Endodermal cell (in vitro differentiated cells): ENCODE results near the gene AP3S2. TPM values are rescaled to one million over a fixed set of nuclear protein-coding genes. Genes with fewer than 3 reads are reported as not detected.

Experiments used
- DNase-seq: peaks from one replicate; pipeline ENCODE4 v3.0.0-alpha.2; 2017
- H3K27ac ChIP-seq: 2 replicates; pipeline ENCODE4 v1.5.1; 2013; ENCODE audit warnings: mild to moderate bottlenecking, low read depth, low read length, moderate library complexity
- H3K27me3 ChIP-seq: 2 replicates; pipeline ENCODE4 v1.6.1; 2013; ENCODE audit warnings: mild to moderate bottlenecking, low read length, moderate library complexity; ENCODE audit not compliant: insufficient read depth, control insufficient read depth, poor library complexity, severe bottlenecking
- H3K36me3 ChIP-seq: 2 replicates; pipeline ENCODE4 v1.7.0; 2013; ENCODE audit warnings: mild to moderate bottlenecking, low read length, moderate library complexity; ENCODE audit not compliant: control insufficient read depth, insufficient read depth
- H3K4me1 ChIP-seq: one replicate; pipeline ENCODE4 v1.7.0; 2013; ENCODE audit warnings: low read length; ENCODE audit not compliant: control insufficient read depth, insufficient read depth
- H3K4me3 ChIP-seq: 2 replicates; pipeline ENCODE4 v1.5.1; 2013; ENCODE audit warnings: mild to moderate bottlenecking, low read length, moderate library complexity
- H3K9ac ChIP-seq: 2 replicates; pipeline ENCODE4 v1.6.1; 2013; ENCODE audit warnings: mild to moderate bottlenecking, low read length, moderate library complexity; ENCODE audit not compliant: poor library complexity, severe bottlenecking; ENCODE audit errors: extremely low read depth
- H3K9me3 ChIP-seq: 2 replicates; pipeline ENCODE4 v1.6.1; 2013; ENCODE audit warnings: mild to moderate bottlenecking, low read length, moderate library complexity; ENCODE audit not compliant: control insufficient read depth
- H3K27ac Mint-ChIP-seq: 2 replicates; pipeline ENCODE4 v1.8.0; 2020; ENCODE audit warnings: mixed read lengths
- H3K27me3 Mint-ChIP-seq: 2 replicates; pipeline ENCODE4 v1.8.0; 2021; ENCODE audit warnings: mild to moderate bottlenecking, mixed read lengths; ENCODE audit not compliant: insufficient read depth
- H3K36me3 Mint-ChIP-seq: 2 replicates; pipeline ENCODE4 v1.8.0; 2020; ENCODE audit warnings: low read depth, mixed read lengths
- H3K4me1 Mint-ChIP-seq: 2 replicates; pipeline ENCODE4 v1.8.0; 2020; ENCODE audit warnings: mixed read lengths
- H3K4me3 Mint-ChIP-seq: 2 replicates; pipeline ENCODE4 v1.8.0; 2020; ENCODE audit warnings: mild to moderate bottlenecking, moderate library complexity, mixed read lengths
- H3K9me3 Mint-ChIP-seq: 2 replicates; pipeline ENCODE4 v1.8.0; 2020; ENCODE audit warnings: mild to moderate bottlenecking, mixed read lengths
- CTCF ChIP-seq: fragments of 200-600 bp; sonication (generic); conservative IDR thresholded peaks from 2 replicates; pipeline ENCODE4 v1.5.0; 2021; ENCODE audit warnings: antibody characterized with exemption, mild to moderate bottlenecking
- WGBS, 2 experiments: methylation state at CpG; one replicate each; pipeline versions ENCODE4 v1.1.5 to v1.1.7; 2013; ENCODE audit warnings: missing lambda C conversion rate in 2 of 2, mixed read lengths in 1 of 2; ENCODE audit not compliant: insufficient coverage in 1 of 2, insufficient read length in 1 of 2; 5-methylcytosine and 5-hydroxymethylcytosine counted together
- total RNA-seq, 2 donors: library from RNA; stranded (reverse); fragmentation: NEBNext Ultra II Directional in 1 of 2; extraction: Animal tissue kit (Norgen Biotek cat#: 25700) in 1 of 2; gene quantifications; 2 replicates in 1 of 2; 3 replicates in 1 of 2; pipeline ENCODE4 v1.2.1, GENCODE V29; 2021

AP3S2 gene
- total RNA-seq, 2 donors from 2014 or later = 39.5 to 54.4 TPM

- no peaks in the 10 kb centered on the region for H3K9me3 Mint-ChIP-seq
- H3K36me3 ChIP-seq = no peaks in the 10 kb centered on the region
- H3K9me3 ChIP-seq = no peaks in the 10 kb centered on the region
- no peaks in the 10 kb centered on the region for H3K4me1 ChIP-seq
- no peak overlapping the region for H3K27ac Mint-ChIP-seq
- DNase-seq = no peak
- 92 to 95% methylated on average over 7 of the region's 10 CpGs for WGBS, 2 experiments
- no peak overlapping the region for H3K27ac ChIP-seq
- H3K9ac ChIP-seq = no peak overlapping the region
- H3K4me3 ChIP-seq = no peak overlapping the region
- H3K4me1 Mint-ChIP-seq = no peaks in the 10 kb centered on the region
- no peak for TF ChIP-seq CTCF
- no peak overlapping the region for H3K4me3 Mint-ChIP-seq
- H3K36me3 Mint-ChIP-seq = no peaks in the 10 kb centered on the region
- H3K27me3 ChIP-seq = no peaks in the 10 kb centered on the region
- no peaks in the 10 kb centered on the region for H3K27me3 Mint-ChIP-seq
Observed at GRCh38 chr15:89937365-89938350, 43.9 kb upstream of the AP3S2 start.

GRCh38 chr15:89936786-89937265 lies 43.0 kb upstream of the AP3S2 start:
- H3K4me3 Mint-ChIP-seq = no peak overlapping the region
- H3K4me1 ChIP-seq = no peaks in the 10 kb centered on the region
- no peak overlapping the region for H3K27ac Mint-ChIP-seq
- DNase-seq = no peak
- H3K27me3 Mint-ChIP-seq = no peaks in the 10 kb centered on the region
- TF ChIP-seq CTCF = no peak
- H3K27me3 ChIP-seq = no peaks in the 10 kb centered on the region
- H3K36me3 Mint-ChIP-seq = no peaks in the 10 kb centered on the region
- no peaks in the 10 kb centered on the region for H3K4me1 Mint-ChIP-seq
- H3K9ac ChIP-seq = no peak overlapping the region
- H3K27ac ChIP-seq = no peak overlapping the region
- no peaks in the 10 kb centered on the region for H3K9me3 Mint-ChIP-seq
- H3K9me3 ChIP-seq = no peaks in the 10 kb centered on the region
- 93 to 96% methylated on average over 12 to 14 of the region's 14 CpGs for WGBS, 2 experiments
- no peaks in the 10 kb centered on the region for H3K36me3 ChIP-seq
- no peak overlapping the region for H3K4me3 ChIP-seq

GRCh38 chr15:89936051-89936785 lies 42.4 kb upstream of the AP3S2 start:
- no peak for TF ChIP-seq CTCF
- H3K36me3 ChIP-seq = no peaks in the 10 kb centered on the region
- Mint-ChIP-seq H3K4me1 (no peaks in the 10 kb centered on the region), H3K27me3 (no peaks in the 10 kb centered on the region), H3K36me3 (no peaks in the 10 kb centered on the region), H3K9me3 (no peaks in the 10 kb centered on the region), H3K4me3 (no peak overlapping the region), H3K27ac (no peak overlapping the region)
- H3K27me3 ChIP-seq = no peaks in the 10 kb centered on the region
- no peak overlapping the region for H3K27ac ChIP-seq
- no peaks in the 10 kb centered on the region for H3K4me1 ChIP-seq
- H3K4me3 ChIP-seq = no peak overlapping the region
- DNase-seq = no peak
- 95 to 97% methylated on average over 5 to 8 of the region's 8 CpGs for WGBS, 2 experiments
- H3K9me3 ChIP-seq = no peaks in the 10 kb centered on the region
- H3K9ac ChIP-seq = no peak overlapping the region
